H1 (cell line): Measurements from ENCODE around the gene KATNBL1. TPM values are rescaled to one million over a fixed set of nuclear protein-coding genes. Genes with fewer than 3 reads are reported as not detected.

Source experiments
- CTCF ChIA-PET: fragments of 300-600 bp; sonication (Branson Sonifier 250); formaldehyde crosslinking; loops from one replicate; lab custom pipeline; 2021; ENCODE audit not compliant: partially characterized antibody; lab: Charles Lee
- POLR2A ChIA-PET: fragments of 300-600 bp; sonication (Branson Sonifier 250); formaldehyde crosslinking; loops from one replicate; lab custom pipeline; 2021; ENCODE audit warnings: inconsistent platforms; ENCODE audit not compliant: partially characterized antibody; lab: Charles Lee
- DNase-seq, 2 experiments: peaks; one replicate each; pipeline versions ENCODE4 v3.0.0 to v3.0.0-alpha.2; 2010 to 2022; ENCODE audit warnings: low spot score in 2 of 2, low read depth in 1 of 2, mixed read lengths in 1 of 2
- FAIRE-seq: peaks from 2 replicates; lab custom pipeline; 2011; peaks lifted over from hg19 to GRCh38; lab: Jason Lieb, UNC
- H2AFZ ChIP-seq: 2 replicates; pipeline ENCODE4 v1.8.1; 2012; ENCODE audit warnings: low read length, inconsistent platforms
- H2AK5ac ChIP-seq: 2 replicates; pipeline ENCODE4 v1.6.1; 2013; ENCODE audit warnings: low read depth, low read length
- H2BK120ac ChIP-seq: replicated peaks from 2 replicates; pipeline ENCODE3; 2013; ENCODE audit warnings: low read depth, low read length, inconsistent platforms
- H2BK12ac ChIP-seq: 2 replicates; pipeline ENCODE4 v1.6.1; 2013; ENCODE audit warnings: low read depth, low read length
- H2BK15ac ChIP-seq: 2 replicates; pipeline ENCODE4 v1.6.1; 2013; ENCODE audit warnings: low read length
- H2BK20ac ChIP-seq: 2 replicates; pipeline ENCODE4 v1.6.1; 2013; ENCODE audit warnings: low read length
- H2BK5ac ChIP-seq: 2 replicates; pipeline ENCODE4 v1.6.1; 2013; ENCODE audit warnings: low read depth, low read length
- H3K14ac ChIP-seq: 2 replicates; pipeline ENCODE4 v1.6.1; 2013; ENCODE audit warnings: inconsistent platforms; ENCODE audit not compliant: insufficient read length
- H3K18ac ChIP-seq: 2 replicates; pipeline ENCODE4 v1.6.1; 2013; ENCODE audit warnings: low read length; ENCODE audit errors: extremely low read depth
- H3K23ac ChIP-seq: 2 replicates; pipeline ENCODE4 v1.6.1; 2013; ENCODE audit warnings: inconsistent platforms; ENCODE audit not compliant: insufficient read length
- H3K23me2 ChIP-seq: 2 replicates; pipeline ENCODE4 v1.6.1; 2013; ENCODE audit warnings: low read depth, low read length
- H3K27ac ChIP-seq: 2 replicates; pipeline ENCODE4 v1.6.1; 2011; ENCODE audit warnings: low read depth, low read length, inconsistent platforms
- H3K27me3 ChIP-seq, 4 experiments: replicated peaks in 1 of 4; 1 replicate in 1 of 4; 2 replicates in 3 of 4; pipeline versions ENCODE4 v1.6.1 to v1.8.1; 2011 to 2013; ENCODE audit warnings: low read length in 3 of 4, mild to moderate bottlenecking in 3 of 4, inconsistent platforms in 2 of 4, mixed read lengths in 2 of 4, moderate library complexity in 1 of 4; ENCODE audit not compliant: control insufficient read depth in 3 of 4, insufficient read depth in 3 of 4; ENCODE audit errors: extremely low read depth in 1 of 4
- H3K36me3 ChIP-seq, 4 experiments: 2 replicates each; pipeline versions ENCODE4 v1.6.1 to v1.8.1; 2011 to 2013; ENCODE audit warnings: mild to moderate bottlenecking in 4 of 4, low read length in 3 of 4, moderate library complexity in 2 of 4, control low read depth in 1 of 4, inconsistent platforms in 1 of 4; ENCODE audit not compliant: insufficient read depth in 4 of 4, control insufficient read depth in 2 of 4
- H3K4ac ChIP-seq: replicated peaks from 2 replicates; pipeline ENCODE3; 2013; ENCODE audit warnings: low read length, low read depth, mixed read lengths, inconsistent platforms; ENCODE audit not compliant: insufficient read length
- H3K4me1 ChIP-seq, 4 experiments: replicated peaks in 1 of 4; 1 replicate in 1 of 4; 2 replicates in 3 of 4; pipeline versions ENCODE4 v1.6.1 to v1.8.1; 2011 to 2013; ENCODE audit warnings: low read length in 3 of 4, inconsistent platforms in 2 of 4, mixed read lengths in 1 of 4; ENCODE audit not compliant: insufficient read depth in 4 of 4, control insufficient read depth in 3 of 4
- H3K4me2 ChIP-seq, 2 experiments: 2 replicates each; pipeline versions ENCODE4 v1.6.1 to v1.8.1; 2011 to 2013; ENCODE audit warnings: low read depth in 2 of 2, low read length in 2 of 2, control low read depth in 1 of 2, inconsistent platforms in 1 of 2, mild to moderate bottlenecking in 1 of 2; ENCODE audit not compliant: insufficient read depth in 1 of 2
- H3K4me3 ChIP-seq, 4 experiments: fragments of 200-600, 300-600 bp in 1 of 4; sonication (generic), shearing (Covaris generic), sonication (Bioruptor Twin) in 1 of 4; 2 replicates each; pipeline versions ENCODE4 v1.5.1 to v1.8.1; 2011 to 2016; ENCODE audit warnings: low read length in 4 of 4, low read depth in 3 of 4, control low read depth in 2 of 4, inconsistent platforms in 2 of 4, mild to moderate bottlenecking in 2 of 4, mixed read lengths in 1 of 4, moderate library complexity in 1 of 4; ENCODE audit not compliant: insufficient read depth in 2 of 4; ENCODE audit errors: extremely low read depth in 1 of 4
- H3K56ac ChIP-seq: replicated peaks from 2 replicates; pipeline ENCODE3; 2013; ENCODE audit warnings: low read depth, mild to moderate bottlenecking, mixed read lengths, low read length, inconsistent platforms; ENCODE audit not compliant: insufficient read length
- H3K79me1 ChIP-seq: 2 replicates; pipeline ENCODE4 v1.6.1; 2013; ENCODE audit warnings: low read depth, low read length, control low read depth
- H3K79me2 ChIP-seq, 2 experiments: 2 replicates each; pipeline versions ENCODE4 v1.6.1 to v1.8.1; 2012 to 2013; ENCODE audit warnings: low read length in 2 of 2, mild to moderate bottlenecking in 2 of 2, inconsistent platforms in 1 of 2; ENCODE audit not compliant: insufficient read depth in 2 of 2, control insufficient read depth in 1 of 2
- H3K9ac ChIP-seq, 4 experiments: replicated peaks in 1 of 4; 1 replicate in 1 of 4; 2 replicates in 3 of 4; pipeline versions ENCODE4 v1.6.1 to v1.8.1; 2011 to 2013; ENCODE audit warnings: low read depth in 3 of 4, low read length in 3 of 4, control low read depth in 2 of 4, mild to moderate bottlenecking in 2 of 4, moderate library complexity in 2 of 4, inconsistent platforms in 1 of 4; ENCODE audit errors: extremely low read depth in 1 of 4
- H3K9me3 ChIP-seq, 2 experiments: 2 replicates each; pipeline versions ENCODE4 v1.6.1 to v1.8.1; 2012 to 2013; ENCODE audit warnings: mild to moderate bottlenecking in 2 of 2, moderate library complexity in 2 of 2, control low read depth in 1 of 2, inconsistent platforms in 1 of 2, low read depth in 1 of 2, low read length in 1 of 2, mixed read lengths in 1 of 2; ENCODE audit not compliant: insufficient read depth in 2 of 2
- H4K20me1 ChIP-seq, 2 experiments: replicated peaks in 1 of 2; 2 replicates each; pipeline versions ENCODE3 to v1.8.1; 2011 to 2013; ENCODE audit warnings: inconsistent platforms in 2 of 2, low read length in 2 of 2, mild to moderate bottlenecking in 1 of 2; ENCODE audit not compliant: insufficient read depth in 2 of 2, control insufficient read depth in 1 of 2
- H4K5ac ChIP-seq: 2 replicates; pipeline ENCODE4 v1.6.1; 2013; ENCODE audit warnings: low read length, low read depth, mixed read lengths, inconsistent platforms; ENCODE audit not compliant: insufficient read length
- H4K8ac ChIP-seq: 2 replicates; pipeline ENCODE4 v1.8.0; 2013; ENCODE audit warnings: mild to moderate bottlenecking, moderate library complexity, low read length, inconsistent platforms; ENCODE audit not compliant: insufficient read depth; ENCODE audit errors: extremely low read depth
- H4K91ac ChIP-seq: replicated peaks from 2 replicates; pipeline ENCODE3; 2013; ENCODE audit warnings: low read length, mixed read lengths, inconsistent platforms; ENCODE audit not compliant: insufficient read length
- BACH1 ChIP-seq: IDR thresholded peaks from 2 replicates; pipeline ENCODE4 v1.6.1; 2012; ENCODE audit warnings: low read length, improper control_type of control experiment
- EP300 ChIP-seq, 2 experiments: IDR thresholded peaks; 1 replicate in 1 of 2; 2 replicates in 1 of 2; pipeline ENCODE4 v1.6.1; 2011 to 2012; ENCODE audit warnings: low read depth in 2 of 2, low read length in 2 of 2, mild to moderate bottlenecking in 2 of 2, borderline replicate concordance in 1 of 2, inconsistent platforms in 1 of 2, moderate library complexity in 1 of 2
- FOSL1 ChIP-seq: IDR thresholded peaks from 2 replicates; pipeline ENCODE4 v1.6.1; 2011; ENCODE audit warnings: mild to moderate bottlenecking, low read depth, low read length, moderate library complexity; ENCODE audit not compliant: insufficient read depth
- HDAC2 ChIP-seq, 2 experiments: fragments of 300-600 bp in 1 of 2; sonication (generic) in 1 of 2; IDR thresholded peaks; 2 replicates each; pipeline ENCODE4 v1.6.1; 2011 to 2012; ENCODE audit warnings: low read depth in 2 of 2, low read length in 2 of 2, mild to moderate bottlenecking in 2 of 2, moderate library complexity in 2 of 2, borderline replicate concordance in 1 of 2, inconsistent platforms in 1 of 2
- MAFK ChIP-seq: IDR thresholded peaks from 2 replicates; pipeline ENCODE4 v1.6.1; 2012; ENCODE audit warnings: low read depth, mild to moderate bottlenecking, improper control_type of control experiment, low read length
- SAP30 ChIP-seq: fragments of 300-600 bp; sonication (generic); IDR thresholded peaks from 2 replicates; pipeline ENCODE4 v1.7.1; 2012; ENCODE audit warnings: low read length, moderate library complexity, mild to moderate bottlenecking, inconsistent platforms; ENCODE audit not compliant: insufficient read depth, insufficient replicate concordance
- SIN3A ChIP-seq, 2 experiments: IDR thresholded peaks in 1 of 2; conservative IDR thresholded peaks in 1 of 2; 2 replicates each; pipeline ENCODE4 v1.6.1; 2011 to 2012; ENCODE audit warnings: low read length in 2 of 2, improper control_type of control experiment in 1 of 2, low read depth in 1 of 2, mild to moderate bottlenecking in 1 of 2
- TAF1 ChIP-seq: IDR thresholded peaks from 2 replicates; pipeline ENCODE4 v1.6.1; 2011; ENCODE audit warnings: mild to moderate bottlenecking, low read depth, low read length
- WGBS, 2 experiments: shearing (Covaris generic) in 1 of 2; methylation state at CpG; one replicate each; pipeline versions ENCODE4 v1.1.6 to v1.1.7; 2013 to 2015; ENCODE audit warnings: low lambda C conversion rate in 2 of 2, mixed read lengths in 2 of 2, inconsistent platforms in 1 of 2, low coverage in 1 of 2, missing lambda C conversion rate in 1 of 2; ENCODE audit not compliant: insufficient replicate concordance in 2 of 2, insufficient coverage in 1 of 2, insufficient read length in 1 of 2; ENCODE audit errors: extremely low coverage in 1 of 2, missing lambda C conversion rate in 1 of 2; 5-methylcytosine and 5-hydroxymethylcytosine counted together
- polyA plus RNA-seq, 7 experiments: library from polyadenylated mRNA; depleted of rRNA in 3 of 7; stranded (reverse) in 5 of 7; unstranded in 2 of 7; fragments of >200 nt in 5 of 7; fragments of 200-250 nt in 2 of 7; gene quantifications; 1 replicate in 5 of 7; 2 replicates in 1 of 7; 4 replicates in 1 of 7; pipeline versions ENCODE4 v1.2.1 to v1.2.3, GENCODE V29; 2011 to 2013; ENCODE audit warnings: missing spikeins in 2 of 7, mixed read lengths in 2 of 7
- total RNA-seq: library from RNA; stranded (reverse); fragmentation: NEBNext Ultra II Directional; extraction: Animal tissue kit (Norgen Biotek cat#: 25700); gene quantifications from 2 replicates; pipeline ENCODE4 v1.2.1, GENCODE V29; 2021

Gene KATNBL1
- total and polyA plus RNA-seq, 2 of the 8 experiments (the other 6 are each of a cell fraction or from before 2014, with no cell fraction given), result 14.2 to 51.4 TPM

GRCh38 chr15:34128898-34129297 lies 81.0 kb downstream of the KATNBL1 start:
- Histone ChIP-seq H4K8ac (no peak overlapping the region), H2AFZ (no peak overlapping the region), H4K20me1 (no peaks in the 10 kb centered on the region), H3K14ac (no peak overlapping the region), H3K4ac (no peak overlapping the region), H3K27ac (no peak overlapping the region), H4K5ac (no peak overlapping the region), H3K4me2 (no peak overlapping the region), H3K79me2 (no peaks in the 10 kb centered on the region), H2BK12ac (no peak overlapping the region), H3K9ac (no peak overlapping the region), H2BK20ac (no peak overlapping the region), H3K36me3 (no peaks in the 10 kb centered on the region), H3K4me1 (no peaks in the 10 kb centered on the region), H3K9me3 (no peaks in the 10 kb centered on the region), H3K79me1 (no peaks in the 10 kb centered on the region), H3K23ac (no peak overlapping the region), H3K56ac (no peak overlapping the region), H2BK5ac (no peak overlapping the region), H2AK5ac (no peak overlapping the region), H3K27me3 (no peaks in the 10 kb centered on the region), H3K4me3 (no peak overlapping the region), H2BK120ac (no peak overlapping the region), H3K18ac (no peak overlapping the region), H4K91ac (no peak overlapping the region), H2BK15ac (no peak overlapping the region), H3K23me2 (no peaks in the 10 kb centered on the region)
- no peak for FAIRE-seq
- no peak for DNase-seq
- CTCF ChIA-PET, result interaction anchor here (1.3 kb wide), 1 partner anchor 19 kb away, joined by 3 read pairs; no protein-coding TSS in a partner anchor
- 48% methylated on average over 2 of the region's 2 CpGs; no CpG with 5 or more reads in 1 of the 2 experiments for WGBS, 2 experiments
- POLR2A ChIA-PET, result interaction anchor here (1.4 kb wide), 1 partner anchor 16 kb away, joined by 5 read pairs; no protein-coding TSS in a partner anchor
- TF ChIP-seq FOSL1 (no peak), TAF1 (no peak), SIN3A (conservative IDR thresholded peaks at IDR 0.05 in 1 of 2, IDR thresholded peaks at IDR 0.05 in 1 of 2; ENCODE audit: low read depth in 1 of 2, low read length in 2 of 2) (no peak), HDAC2 (IDR thresholded peaks at IDR 0.05; ENCODE audit: borderline replicate concordance in 1 of 2, low read depth in 2 of 2, low read length in 2 of 2) (no peak), EP300 (IDR thresholded peaks at IDR 0.05; ENCODE audit: borderline replicate concordance in 1 of 2, low read depth in 2 of 2, low read length in 2 of 2) (no peak), BACH1 (no peak), SAP30 (no peak), MAFK (peak; percentile 52; the same call in 1 of the 2 replicates)
